Right lobe of liver (tissue), 4 donors: ENCODE measurements around the gene VPS25.

Experiments
- POLR2A ChIP-seq: fragments of 450-650 bp; IDR thresholded peaks from one replicate; pipeline ENCODE4 v1.6.1; 2017; ENCODE audit warnings: antibody characterized with exemption, mild to moderate bottlenecking
- TF ChIP-seq, protein P1 (sequence below), 4 donors: fragments of 200-600 bp in 3 of 4; fragments of 450-650 bp in 1 of 4; IDR thresholded peaks; one replicate each; pipeline versions ENCODE4 v1.5.1 to v1.8.0; 2016 to 2022; ENCODE audit warnings: antibody characterized with exemption in 4 of 4, mild to moderate bottlenecking in 2 of 4
- donor health status: DM: no; HTN: no; CAD: no.
- donor health status: DM: no; HTN: no; CAD: no.
- donor health status: DM: no; HTN: yes; CAD: no.

GRCh38 chr17:42748202-42748907, 24.9 kb upstream of the VPS25 start:
- TF ChIP-seq, protein P1, sequence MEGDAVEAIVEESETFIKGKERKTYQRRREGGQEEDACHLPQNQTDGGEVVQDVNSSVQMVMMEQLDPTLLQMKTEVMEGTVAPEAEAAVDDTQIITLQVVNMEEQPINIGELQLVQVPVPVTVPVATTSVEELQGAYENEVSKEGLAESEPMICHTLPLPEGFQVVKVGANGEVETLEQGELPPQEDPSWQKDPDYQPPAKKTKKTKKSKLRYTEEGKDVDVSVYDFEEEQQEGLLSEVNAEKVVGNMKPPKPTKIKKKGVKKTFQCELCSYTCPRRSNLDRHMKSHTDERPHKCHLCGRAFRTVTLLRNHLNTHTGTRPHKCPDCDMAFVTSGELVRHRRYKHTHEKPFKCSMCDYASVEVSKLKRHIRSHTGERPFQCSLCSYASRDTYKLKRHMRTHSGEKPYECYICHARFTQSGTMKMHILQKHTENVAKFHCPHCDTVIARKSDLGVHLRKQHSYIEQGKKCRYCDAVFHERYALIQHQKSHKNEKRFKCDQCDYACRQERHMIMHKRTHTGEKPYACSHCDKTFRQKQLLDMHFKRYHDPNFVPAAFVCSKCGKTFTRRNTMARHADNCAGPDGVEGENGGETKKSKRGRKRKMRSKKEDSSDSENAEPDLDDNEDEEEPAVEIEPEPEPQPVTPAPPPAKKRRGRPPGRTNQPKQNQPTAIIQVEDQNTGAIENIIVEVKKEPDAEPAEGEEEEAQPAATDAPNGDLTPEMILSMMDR (IDR thresholded peaks at IDR 0.05), result no peak
- no peak for TF ChIP-seq POLR2A
